T-helper 2 cell treated with Interferon-gamma antibody and Interleukin-4, amounts not matched to agents 100 ng/mL and 5 ng/mL, for 36 hours (primary cell): ENCODE measurements around the gene C2orf78. TPM values are rescaled to one million over a fixed set of nuclear protein-coding genes. Genes with fewer than 3 reads are reported as not detected.
"Not testable (repeated sequence)": the region's sequence is repeated elsewhere in the genome, so short reads cannot be mapped to it uniquely, and the experiment has no call there.

ENCODE experiments used
- intact Hi-C: fragments of 100-400 bp; cut with micrococcal nuclease; formaldehyde crosslinking; loops from one replicate; pipeline ENCODE4 v1.15.1; 2023
- total RNA-seq: library from RNA; stranded (reverse); gene quantifications from 2 replicates; pipeline ENCODE4 v1.2.3, GENCODE V29; 2022

Gene C2orf78
- total RNA-seq, 1 donor from 2014 or later, result not detected

DNA sequence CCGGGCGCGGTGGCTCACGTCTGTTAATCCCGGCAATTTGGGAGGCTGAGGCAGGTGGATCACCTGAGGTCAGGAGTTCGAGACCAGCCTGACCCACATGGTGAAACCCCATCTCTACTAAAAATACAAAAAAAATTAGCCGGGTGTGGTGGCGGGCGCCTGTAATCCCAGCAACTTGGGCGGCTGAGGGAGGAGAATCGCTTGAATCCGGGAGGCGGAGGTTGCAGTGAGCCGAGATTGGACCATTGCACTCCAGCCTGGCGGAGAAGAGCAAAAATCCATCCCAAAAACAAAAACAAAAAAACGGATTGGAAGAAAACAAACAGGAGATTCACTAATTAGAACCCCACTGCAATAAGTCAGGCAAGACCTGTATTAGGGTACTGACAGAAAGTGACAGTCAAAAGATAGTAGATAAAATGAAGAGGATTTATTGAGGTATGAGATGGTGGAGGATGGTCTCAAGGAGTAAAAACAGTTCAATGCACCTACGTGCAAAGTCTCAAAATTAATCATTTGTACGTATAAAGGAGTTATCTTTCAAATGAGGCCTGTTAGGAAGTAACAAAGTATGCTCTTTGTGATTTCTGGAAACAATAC lies 5.0 kb upstream of the C2orf78 start:
- intact Hi-C loops, result not testable (repeated sequence)

DNA sequence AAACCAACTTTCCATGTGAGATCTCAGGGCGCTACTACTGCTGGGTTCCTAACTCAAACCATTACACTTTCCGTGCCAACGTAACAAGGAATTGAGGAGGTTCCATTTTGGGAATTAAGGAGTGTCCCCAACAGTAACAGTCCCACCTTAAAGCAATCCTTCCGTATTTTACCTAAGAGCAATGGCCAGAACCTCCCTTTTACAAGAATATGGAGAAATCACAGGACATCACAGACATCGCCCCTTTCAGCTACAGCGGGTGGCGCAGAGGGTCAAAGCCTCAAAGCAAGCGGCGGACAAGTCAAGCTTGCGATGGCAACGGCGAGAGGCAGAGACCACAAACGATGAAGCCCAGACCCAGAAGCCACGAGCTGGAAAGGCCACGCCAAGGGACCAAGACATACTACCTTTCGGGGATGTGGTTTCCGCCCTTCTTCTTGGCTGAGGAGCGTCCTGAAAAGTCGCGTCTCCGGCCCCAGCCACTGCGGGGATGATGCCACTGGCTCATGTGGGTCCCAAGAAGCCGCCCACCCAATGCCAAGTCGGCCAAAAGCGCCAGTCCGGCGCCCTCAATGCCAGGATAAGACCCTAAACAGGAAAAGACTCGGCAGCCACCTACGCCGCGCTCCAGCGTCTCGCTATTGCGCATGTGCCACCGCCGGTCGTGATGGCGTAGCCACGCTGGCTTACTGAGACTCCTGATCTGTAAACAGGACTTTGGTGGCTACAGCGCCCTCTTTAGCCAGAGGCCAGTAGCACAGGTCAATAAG lies 4.3 kb upstream of the C2orf78 start, which contains the start of gene DUSP11:
Gene DUSP11 (minus strand): TSS at position 637 of the 770 bp plus-strand sequence. CDS start 129 bp downstream, at position 508.
- intact Hi-C loops, result loop anchor here (1.0 kb wide), 2 partner anchors 42 to 49 kb away; partner anchors contain the start of genes STAMBP and TPRKB

DNA sequence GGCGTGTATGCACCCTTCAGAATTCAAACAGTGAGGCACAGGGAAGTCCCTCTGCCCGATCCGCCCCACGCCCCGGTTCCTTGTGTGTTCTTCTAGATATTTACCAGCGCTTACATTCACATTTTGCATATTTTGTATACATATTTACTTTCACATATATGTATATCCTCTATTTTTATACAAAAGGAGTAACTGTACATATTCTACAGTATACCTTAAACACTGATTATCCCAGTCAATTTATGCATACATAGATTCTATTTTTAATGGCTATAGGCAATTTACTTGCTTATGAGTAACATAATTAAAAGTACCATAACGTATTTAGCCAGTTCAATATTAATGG lies 3.8 kb upstream of the C2orf78 start:
- intact Hi-C loops, result loop anchor here (1.0 kb wide), 2 partner anchors 43 to 48 kb away; partner anchors contain the start of genes STAMBP and TPRKB

DNA sequence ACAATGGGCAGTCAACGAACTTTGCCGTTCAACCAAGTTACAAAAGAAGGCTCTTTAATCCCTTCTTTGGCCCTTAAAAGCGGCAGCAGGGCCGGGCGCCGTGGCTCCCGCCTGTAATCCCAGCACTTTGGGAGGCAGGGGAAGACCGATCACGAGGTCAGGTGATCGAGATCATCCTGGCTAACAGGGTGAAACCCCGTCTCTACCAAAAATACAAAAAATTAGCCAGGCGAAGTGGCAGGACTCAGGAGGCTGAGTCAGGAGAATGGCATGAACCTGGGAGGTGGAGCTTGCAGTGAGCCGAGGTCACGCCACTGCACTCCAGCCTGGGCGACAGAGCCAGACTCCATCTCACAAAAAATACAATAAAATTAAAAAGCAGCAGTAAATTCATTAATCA lies 581 bp upstream of the C2orf78 start:
- intact Hi-C loops, result not testable (repeated sequence)

DNA sequence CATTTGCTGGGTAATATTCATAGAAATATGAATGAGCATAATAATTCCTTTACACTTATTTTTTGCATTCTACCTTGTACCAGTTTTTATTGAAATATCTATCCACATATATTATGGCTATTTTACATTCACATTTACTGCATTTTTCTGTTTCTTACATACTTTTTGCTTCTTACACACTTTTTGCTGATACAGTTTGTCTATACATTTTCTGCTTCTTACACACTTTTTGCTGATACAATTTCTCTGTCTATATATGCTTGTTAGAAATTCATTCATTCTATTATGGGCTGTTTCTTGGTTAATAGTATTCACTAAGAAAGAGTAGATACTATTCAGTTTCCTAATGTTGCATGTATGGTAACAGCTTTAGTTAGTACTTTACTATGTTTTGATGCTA lies 27.9 kb downstream of the C2orf78 start:
- intact Hi-C loops, result no loop called here

DNA sequence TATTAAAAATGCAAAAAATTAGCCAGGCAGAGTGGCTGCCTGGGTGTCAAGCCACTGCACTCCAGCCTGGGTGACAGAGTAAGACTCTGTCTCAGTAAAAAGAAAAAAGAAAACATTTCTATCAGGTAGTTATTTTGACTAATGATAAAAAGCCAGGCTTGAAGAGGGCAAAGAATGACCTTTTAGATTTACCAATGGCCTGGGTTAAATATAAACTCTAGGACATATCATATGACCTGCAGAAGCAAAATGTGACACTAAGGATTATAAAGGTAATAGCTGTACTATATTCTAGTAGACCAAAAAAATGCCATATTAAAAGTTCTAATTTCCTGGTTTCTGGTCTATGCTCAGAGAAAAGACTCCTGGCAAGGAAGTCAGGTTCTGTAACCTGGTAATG lies 28.7 kb downstream of the C2orf78 start:
- intact Hi-C loops, result no loop called here

DNA sequence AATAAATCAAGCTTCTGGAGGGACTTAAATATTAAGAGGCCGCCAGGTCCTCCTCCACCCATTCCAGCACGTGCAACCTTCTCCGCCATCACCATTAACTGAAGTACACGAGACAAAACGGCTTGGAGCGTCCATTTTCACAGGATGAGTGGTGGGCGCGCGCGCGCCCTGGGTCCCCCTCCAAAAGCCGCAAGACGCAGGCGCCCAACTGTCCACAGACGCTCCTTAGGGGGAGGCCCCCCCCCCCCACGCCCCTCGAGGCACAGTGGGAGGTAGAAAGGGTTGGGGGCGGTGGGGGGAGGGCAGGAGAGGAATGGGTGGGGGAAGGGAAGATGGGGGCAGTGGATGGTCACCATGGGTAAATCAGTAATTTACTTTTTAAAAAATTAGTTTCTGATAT lies 34.3 kb downstream of the C2orf78 start:
- intact Hi-C loops, result no loop called here

DNA sequence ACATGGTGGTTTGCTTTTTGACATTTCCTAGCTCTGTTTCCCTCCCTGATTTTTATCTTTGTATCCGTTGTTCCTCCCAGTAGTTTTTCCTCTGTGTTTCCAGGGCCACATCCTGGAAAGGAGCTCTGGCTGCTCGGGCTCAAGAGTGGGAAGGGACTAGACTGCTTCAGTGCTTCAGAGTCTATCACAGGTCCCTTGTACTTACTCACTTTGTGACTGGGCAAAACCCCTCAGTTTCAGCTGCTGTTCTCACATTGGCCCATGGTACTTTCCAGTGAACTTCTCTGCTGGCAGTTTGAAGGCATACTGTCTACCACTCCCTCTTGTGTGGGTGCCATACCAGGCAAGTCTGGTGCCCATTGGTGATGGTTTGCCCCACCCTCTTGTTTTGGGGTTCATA lies 37.2 kb downstream of the C2orf78 start:
- intact Hi-C loops, result no loop called here

DNA sequence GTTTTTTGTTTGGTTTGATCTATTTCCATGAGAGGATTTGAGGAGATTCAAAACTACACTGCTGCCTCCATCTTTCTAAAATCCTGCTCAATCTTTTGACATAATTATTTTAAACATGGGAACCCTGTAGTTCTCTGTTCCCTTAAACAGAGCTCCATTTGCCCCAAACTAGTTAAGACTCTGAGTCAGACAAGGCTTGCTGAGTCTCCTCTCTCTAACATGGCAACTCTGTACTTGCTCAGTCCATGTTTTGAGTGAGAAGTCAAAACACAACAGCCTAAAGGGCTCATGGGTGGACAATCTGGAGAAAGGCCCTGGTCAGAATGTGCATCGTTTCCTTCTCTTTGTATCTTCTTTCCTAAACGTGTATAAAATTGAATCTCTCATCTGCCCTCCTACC lies 37.7 kb downstream of the C2orf78 start:
- intact Hi-C loops, result no loop called here

DNA sequence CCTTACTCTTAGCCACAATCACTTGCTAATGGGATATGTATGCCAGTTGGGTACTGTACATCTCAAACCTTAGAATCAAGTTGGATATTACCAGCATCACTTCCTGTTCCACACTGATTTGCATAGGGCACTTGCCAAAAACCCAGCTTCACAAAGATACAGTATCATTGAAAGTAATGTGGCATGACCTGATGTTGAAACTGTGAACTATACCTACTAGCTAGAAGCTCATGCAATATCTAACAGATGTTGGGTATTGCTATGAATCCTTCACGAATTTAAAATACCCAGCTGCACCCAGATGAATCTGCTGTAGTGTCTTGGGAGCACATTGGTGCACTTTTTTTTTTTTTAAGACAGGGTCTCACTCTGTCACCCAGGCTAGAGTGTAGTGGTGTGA lies 38.3 kb downstream of the C2orf78 start:
- intact Hi-C loops, result no loop called here

DNA sequence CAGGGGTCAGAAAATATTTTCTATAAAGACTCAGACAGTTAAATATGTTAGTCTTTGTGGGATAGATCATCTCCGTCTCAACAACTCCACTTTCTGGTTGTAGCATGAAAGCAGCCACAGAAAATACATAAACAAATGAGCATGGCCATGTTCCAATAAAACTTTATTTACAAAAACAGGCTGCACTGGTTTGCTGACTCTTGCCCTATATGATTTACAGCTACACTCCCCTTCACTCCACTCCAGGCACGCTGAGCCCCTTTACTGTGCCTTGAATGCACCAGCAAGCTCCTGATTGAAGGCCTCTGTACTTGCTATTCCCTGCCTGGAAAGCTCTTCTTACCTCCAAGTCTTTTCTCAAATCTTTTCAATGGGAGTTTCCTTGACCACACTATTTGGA lies 39.0 kb downstream of the C2orf78 start:
- intact Hi-C loops, result no loop called here

DNA sequence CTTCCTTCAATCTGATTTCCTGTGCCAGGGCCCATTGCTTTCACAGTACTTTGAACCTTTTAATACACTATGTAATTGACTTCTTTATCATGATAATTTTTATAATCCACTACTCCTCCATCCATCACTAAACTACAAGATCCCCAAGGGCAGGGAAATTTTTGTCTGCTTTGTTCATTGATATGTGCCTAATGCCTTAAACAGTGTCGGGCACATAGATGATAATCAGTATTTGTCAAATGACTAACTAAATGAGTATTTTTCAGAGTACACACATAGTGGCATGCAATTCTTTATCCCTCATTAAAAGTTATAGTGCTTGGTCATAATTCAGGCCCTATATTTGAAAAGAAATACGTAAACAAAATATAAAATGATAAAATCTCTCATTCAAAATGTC lies 39.4 kb downstream of the C2orf78 start:
- intact Hi-C loops, result no loop called here

DNA sequence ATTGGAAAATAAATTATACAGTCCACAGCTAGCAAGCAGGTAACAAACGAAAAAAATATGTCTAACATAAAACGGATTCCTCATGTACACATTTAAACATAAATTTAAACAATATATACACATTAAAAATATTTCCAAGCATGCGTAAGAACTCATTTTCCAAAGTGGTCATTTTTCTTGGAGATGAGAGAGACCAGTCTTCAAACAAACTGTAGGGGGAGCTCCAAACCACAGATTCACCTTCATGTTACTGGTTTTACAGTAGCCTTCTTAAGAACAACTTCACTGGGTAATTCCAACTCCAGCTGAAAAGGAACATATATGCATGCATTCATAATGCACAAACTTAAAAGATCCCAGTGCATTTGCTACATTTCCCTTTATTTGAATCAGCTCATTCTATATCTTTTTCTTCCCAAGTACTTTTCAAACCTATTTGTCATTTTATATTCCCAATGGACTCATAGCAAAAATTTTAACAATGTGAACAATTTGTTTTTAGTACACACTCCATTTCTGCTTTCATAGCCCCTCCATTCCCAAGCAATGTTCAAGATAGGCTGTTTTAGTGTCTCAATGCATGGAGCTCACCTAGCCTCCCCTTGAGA lies 40.0 kb downstream of the C2orf78 start:
- intact Hi-C loops, result loop anchor here (1.0 kb wide), 1 partner anchor 323 kb away; the partner anchor contains the start of gene BOLA3

DNA sequence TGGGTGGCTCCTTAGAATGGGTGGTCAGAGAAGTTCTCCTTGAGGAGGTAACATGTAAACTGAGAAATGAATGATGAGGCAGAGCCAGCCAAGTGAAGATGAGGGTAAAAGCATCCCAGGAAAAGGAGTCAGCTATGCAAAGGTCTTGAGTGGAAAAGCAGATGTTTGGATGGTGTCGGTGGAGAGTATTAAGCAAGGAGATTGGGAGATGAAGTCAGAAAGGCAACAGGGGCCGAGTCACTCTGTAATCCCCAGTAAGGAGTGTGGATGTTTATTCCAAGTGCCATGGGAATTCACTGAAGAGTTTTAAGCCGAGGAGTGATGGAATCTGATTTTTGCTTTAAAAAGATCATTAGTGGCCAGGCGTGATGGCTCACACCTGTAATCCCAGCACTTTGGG lies 41.4 kb downstream of the C2orf78 start:
- intact Hi-C loops, result no loop called here

DNA sequence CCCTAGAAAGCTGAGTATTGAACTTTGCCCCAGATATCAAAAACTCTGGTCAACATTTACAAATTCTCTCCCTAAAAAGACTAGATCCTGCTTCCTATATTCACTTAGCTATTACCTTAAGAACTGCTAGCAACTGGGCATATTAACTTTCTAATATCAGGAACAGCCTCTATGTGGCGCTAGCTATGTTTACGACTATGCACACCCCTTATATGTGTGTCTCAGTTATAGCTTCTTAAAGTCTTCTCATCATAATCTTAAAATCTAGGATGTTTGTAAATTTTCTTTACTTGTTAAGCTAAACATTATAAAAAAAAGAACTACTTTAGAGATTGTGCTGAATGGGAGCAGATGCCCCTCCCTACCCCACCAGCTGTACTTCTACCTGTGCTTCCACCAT lies 43.0 kb downstream of the C2orf78 start:
- intact Hi-C loops, result no loop called here

DNA sequence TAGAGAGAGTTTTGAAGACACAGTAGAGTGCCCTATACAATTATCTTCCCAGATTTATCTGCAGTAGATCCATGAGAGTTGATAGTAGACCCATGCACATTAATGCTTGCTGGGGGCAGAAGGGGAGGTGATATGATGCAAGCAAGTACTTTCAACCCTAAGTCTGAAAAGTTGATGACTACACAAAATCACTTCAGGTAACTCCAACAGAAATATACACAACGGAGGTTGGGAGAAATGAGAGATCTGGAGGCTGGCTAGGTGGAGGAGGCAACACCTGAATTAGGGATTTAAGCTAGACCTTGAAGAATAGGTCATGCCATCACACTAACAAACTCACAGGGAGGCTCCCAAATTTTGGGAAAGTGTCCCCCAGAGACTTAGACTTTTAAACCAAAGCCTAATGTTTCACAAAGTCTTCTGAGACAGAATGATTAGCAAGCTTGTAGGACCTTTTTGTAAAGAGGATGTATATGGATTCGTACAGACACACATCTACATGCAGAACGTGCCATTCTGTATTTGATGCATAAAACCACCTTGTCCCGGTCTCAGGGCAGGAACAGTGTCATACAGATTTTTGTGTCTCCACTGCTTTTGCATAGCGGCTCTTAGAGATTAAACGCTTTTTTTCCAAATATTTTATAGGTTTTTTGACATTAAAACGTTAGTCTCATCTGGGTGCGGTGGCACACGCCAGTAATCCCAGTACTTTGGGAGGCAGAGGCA lies 43.8 kb downstream of the C2orf78 start:
- intact Hi-C loops, result loop anchor here (1.0 to 2.0 kb wide), 6 partner anchors 48 to 370 kb away; partner anchors contain the start of genes DGUOK, DUSP11, MOB1A and MTHFD2

DNA sequence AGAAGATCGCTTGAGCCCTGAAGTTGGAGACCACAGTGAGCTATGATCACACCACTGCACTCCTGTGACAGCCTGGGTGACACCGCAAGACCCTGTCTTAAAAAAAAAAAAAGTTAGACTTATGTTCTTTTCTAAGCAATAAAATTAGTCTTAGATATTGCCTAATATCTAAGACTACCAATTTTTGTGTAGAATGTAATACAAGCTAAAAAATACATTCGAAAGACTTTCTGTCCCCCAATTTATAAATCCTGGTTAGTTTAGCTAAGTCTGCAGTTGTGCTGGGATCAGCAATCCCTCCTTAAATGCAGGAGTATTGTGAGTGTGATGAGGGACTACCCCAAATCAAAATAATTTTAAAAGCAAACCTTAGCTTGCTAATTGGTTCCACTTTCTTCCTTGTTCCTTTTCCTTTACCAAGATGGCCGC lies 44.4 kb downstream of the C2orf78 start:
- intact Hi-C loops, result loop anchor here (1.0 to 2.0 kb wide), 6 partner anchors 48 to 370 kb away; partner anchors contain the start of genes DGUOK, DUSP11, MOB1A and MTHFD2

DNA sequence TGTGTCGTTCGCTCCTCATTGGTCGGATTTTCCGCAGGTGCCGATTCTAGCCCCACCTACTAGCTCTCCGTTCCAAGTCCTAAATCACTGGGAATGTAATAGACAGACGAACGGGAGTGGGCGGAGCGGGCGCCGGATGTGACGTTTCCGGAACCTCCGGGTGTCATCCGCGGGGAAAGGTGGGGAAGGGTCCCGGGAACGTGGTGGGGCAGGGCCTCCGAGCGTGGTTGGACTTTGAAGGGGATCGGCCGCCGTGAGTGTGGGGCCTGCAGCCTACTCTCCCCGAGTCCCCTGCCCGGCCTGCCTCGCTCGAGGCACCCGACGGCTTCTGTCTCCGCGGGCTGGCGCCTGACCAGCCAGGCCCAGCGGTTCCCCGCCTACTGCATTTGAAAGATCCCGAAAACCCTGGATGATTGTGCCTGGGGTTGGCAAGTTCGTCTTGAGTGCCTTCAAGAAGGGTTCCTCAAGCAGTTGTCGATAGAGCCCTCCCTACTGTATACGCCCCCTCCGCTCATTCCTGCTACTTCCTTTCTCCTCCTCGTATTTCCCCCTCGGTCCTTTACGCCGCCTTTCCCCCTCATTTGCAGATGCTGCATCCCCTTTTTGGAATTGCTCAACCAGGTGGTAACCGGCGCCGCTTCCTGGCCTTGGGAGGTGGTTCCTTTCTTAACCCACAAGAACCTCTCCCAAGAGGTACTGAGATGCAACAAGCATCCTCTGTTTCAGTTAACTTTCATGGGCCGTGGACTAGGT lies 45.0 kb downstream of the C2orf78 start, which contains the start of gene STAMBP:
Gene STAMBP (plus strand): TSS at position 144 of the 753 bp plus-strand sequence. CDS start 1,896 bp downstream, outside the sequence.
- intact Hi-C loops, result loop anchor here (1.0 to 2.0 kb wide), 6 partner anchors 49 to 369 kb away; partner anchors contain the start of genes DGUOK, DUSP11, MOB1A and MTHFD2

DNA sequence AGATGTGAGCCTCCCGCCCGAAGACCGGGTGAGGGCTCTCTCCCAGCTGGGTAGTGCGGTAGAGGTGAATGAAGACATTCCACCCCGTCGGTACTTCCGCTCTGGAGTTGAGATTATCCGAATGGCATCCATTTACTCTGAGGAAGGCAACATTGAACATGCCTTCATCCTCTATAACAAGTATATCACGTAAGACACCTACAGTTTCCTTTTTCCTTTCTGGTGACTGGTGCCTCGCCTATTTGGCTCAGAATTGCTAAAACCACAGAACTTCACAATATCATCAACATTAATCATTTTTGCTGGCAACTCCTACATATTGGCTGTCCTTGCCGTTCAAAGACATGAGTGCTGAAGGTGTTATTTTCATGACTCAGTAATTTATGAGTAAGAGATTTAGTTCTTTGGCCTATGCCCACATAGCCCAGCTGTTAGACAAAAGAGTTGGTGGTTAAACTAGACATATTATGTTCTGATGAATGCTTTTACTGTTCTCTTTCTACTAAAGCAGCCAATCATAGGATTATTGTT lies 47.0 kb downstream of the C2orf78 start:
- intact Hi-C loops, result no loop called here

DNA sequence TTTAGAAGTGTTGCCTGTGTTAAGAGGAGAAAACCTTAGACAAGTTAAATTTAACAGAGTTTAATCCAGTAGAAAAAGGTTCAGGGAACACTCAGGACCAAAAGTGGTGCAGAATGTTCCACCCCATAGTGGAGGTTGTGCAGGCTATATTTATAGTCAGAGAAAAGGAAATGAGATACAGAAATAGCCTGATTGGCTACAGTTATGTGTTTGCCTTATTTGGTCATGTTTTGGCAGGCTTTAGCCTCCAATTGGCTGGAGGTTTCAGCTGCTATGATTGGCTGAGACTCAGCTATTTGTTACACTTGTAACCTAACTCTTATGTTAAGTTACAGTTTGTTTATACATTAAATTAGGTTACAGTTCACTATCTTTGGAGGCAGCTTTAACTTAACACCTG lies 48.9 kb downstream of the C2orf78 start:
- intact Hi-C loops, result no loop called here
